HepG2 (cell line): Measurements from ENCODE around the gene TRAPPC12. TPM values are rescaled to one million over a fixed set of nuclear protein-coding genes. Genes with fewer than 3 reads are reported as not detected.
A peak's percentile ranks its signal among the peaks of the same experiment; 100 is the strongest.

Experiments
- CREB1 ChIP-seq, 2 experiments: fragments of 450-650 bp in 1 of 2; IDR thresholded peaks; 2 replicates each; pipeline ENCODE4 v1.6.1; 2016 to 2017; ENCODE audit warnings: control low read depth in 1 of 2, mild to moderate bottlenecking in 1 of 2, missing compliant biosample characterization in 1 of 2, missing genetic modification characterization in 1 of 2
- DRAP1 ChIP-seq: IDR thresholded peaks from 2 replicates; pipeline ENCODE4 v1.6.1; 2016; ENCODE audit warnings: missing genetic modification reagents, missing compliant biosample characterization
- FOSL1 ChIP-seq: sonication (generic); formaldehyde crosslinking; IDR thresholded peaks from 2 replicates; pipeline ENCODE4 v1.9.0; 2021; ENCODE audit warnings: missing genetic modification reagents, borderline replicate concordance
- KDM1A ChIP-seq: IDR thresholded peaks from 2 replicates; pipeline ENCODE4 v1.6.1; 2016; ENCODE audit warnings: missing compliant biosample characterization
- KLF6 ChIP-seq: IDR thresholded peaks from 2 replicates; pipeline ENCODE4 v1.8.0; 2016; ENCODE audit warnings: missing biosample characterization, missing genetic modification reagents
- MAFG ChIP-seq: sonication (generic); formaldehyde crosslinking; IDR thresholded peaks from 2 replicates; pipeline ENCODE4 v1.5.1; 2020; ENCODE audit warnings: mild to moderate bottlenecking, missing genetic modification reagents
- TEAD3 ChIP-seq: optimal IDR thresholded peaks from 2 replicates; pipeline ENCODE3; 2016; ENCODE audit warnings: borderline replicate concordance
- U2AF1 ChIP-seq: fragments of 200-400 bp; formaldehyde crosslinking; optimal IDR thresholded peaks from 2 replicates; pipeline ENCODE3; 2017; ENCODE audit warnings: mild to moderate bottlenecking, low read depth, low read length
- ZBTB46 ChIP-seq: sonication (generic); formaldehyde crosslinking; IDR thresholded peaks from 2 replicates; pipeline ENCODE4 v1.4.0; 2020; ENCODE audit warnings: mild to moderate bottlenecking, missing genetic modification reagents, borderline replicate concordance
- ZFP36L1 ChIP-seq: sonication (generic); formaldehyde crosslinking; IDR thresholded peaks from 2 replicates; pipeline ENCODE4 v1.8.0; 2022; ENCODE audit warnings: mild to moderate bottlenecking, missing genetic modification reagents, moderate library complexity
- ZFP36L2 ChIP-seq: sonication (generic); formaldehyde crosslinking; IDR thresholded peaks from 2 replicates; pipeline ENCODE4 v1.4.0; 2020; ENCODE audit warnings: missing genetic modification reagents
- ZNF260 ChIP-seq: sonication (generic); formaldehyde crosslinking; IDR thresholded peaks from 2 replicates; pipeline ENCODE4 v1.4.0; 2020; ENCODE audit warnings: missing genetic modification reagents, low read depth, mild to moderate bottlenecking, borderline replicate concordance
- ZNF34 ChIP-seq: sonication (generic); formaldehyde crosslinking; IDR thresholded peaks from 2 replicates; pipeline ENCODE4 v1.4.0; 2020; ENCODE audit warnings: mild to moderate bottlenecking, missing genetic modification reagents, borderline replicate concordance
- ZNF605 ChIP-seq: sonication (generic); formaldehyde crosslinking; IDR thresholded peaks from 2 replicates; pipeline ENCODE4 v1.8.0; 2022; ENCODE audit warnings: mild to moderate bottlenecking, missing genetic modification reagents
- ZNF687 ChIP-seq: sonication (generic); formaldehyde crosslinking; IDR thresholded peaks from 2 replicates; pipeline ENCODE4 v1.5.1; 2020; ENCODE audit warnings: mild to moderate bottlenecking, missing genetic modification reagents, moderate library complexity
- ZNF773 ChIP-seq: sonication (generic); formaldehyde crosslinking; IDR thresholded peaks from 2 replicates; pipeline ENCODE4 v1.4.0; 2020; ENCODE audit warnings: missing genetic modification reagents, borderline replicate concordance
- polyA plus RNA-seq, 8 experiments: library from polyadenylated mRNA; depleted of rRNA in 3 of 8; stranded (reverse) in 7 of 8; unstranded in 1 of 8; fragments of >200 nt; fragmentation: Illumina TruSeq in 4 of 8; extraction: Trizol in 4 of 8; gene quantifications; 2 replicates each; pipeline versions ENCODE4 v1.2.1 to v1.2.3, GENCODE V29; 2011 to 2016; ENCODE audit warnings: low read depth in 4 of 8, missing spikeins in 1 of 8, mixed read lengths in 1 of 8; ENCODE audit not compliant: insufficient read depth in 1 of 8
- total RNA-seq, 5 experiments: library from RNA; depleted of rRNA; stranded (reverse); fragments of >200 nt; fragmentation: Illumina TruSeq; extraction: Trizol; gene quantifications; 2 replicates each; pipeline ENCODE4 v1.2.3, GENCODE V29; 2016; ENCODE audit warnings: low read depth in 1 of 5
- TF ChIP-seq, protein P1 (sequence below): sonication (generic); formaldehyde crosslinking; IDR thresholded peaks from 2 replicates; pipeline ENCODE4 v1.9.0; 2021; ENCODE audit warnings: missing genetic modification reagents, mild to moderate bottlenecking, borderline replicate concordance
- TF ChIP-seq, protein P2 (sequence below): sonication (generic); formaldehyde crosslinking; IDR thresholded peaks from 2 replicates; pipeline ENCODE4 v1.4.0; 2020; ENCODE audit warnings: missing genetic modification reagents, mild to moderate bottlenecking, borderline replicate concordance

TRAPPC12 gene
- total and polyA plus RNA-seq, 2 of the 13 experiments (the other 11 are each of a cell fraction or from before 2014, with no cell fraction given): 46.4 to 97.7 TPM

- TF ChIP-seq TEAD3 (CRISPR knock-in tag): peak; percentile 60
- no peak for TF ChIP-seq ZBTB46
- TF ChIP-seq ZNF34: no peak
- no peak for TF ChIP-seq ZNF605 (CRISPR knock-in tag)
- no peak for TF ChIP-seq FOSL1 (CRISPR knock-in tag)
- TF ChIP-seq ZFP36L2 (CRISPR knock-in tag): no peak
- no peak for TF ChIP-seq ZNF260 (CRISPR knock-in tag)
- TF ChIP-seq CREB1 (IDR thresholded peaks at IDR 0.05): no peak
- no peak for TF ChIP-seq CREB1 (CRISPR knock-in tag; IDR thresholded peaks at IDR 0.05)
- no peak for TF ChIP-seq KDM1A
- TF ChIP-seq DRAP1 (CRISPR knock-in tag): peak; percentile 19; the same call in 1 of the 2 replicates
- TF ChIP-seq, protein P1, sequence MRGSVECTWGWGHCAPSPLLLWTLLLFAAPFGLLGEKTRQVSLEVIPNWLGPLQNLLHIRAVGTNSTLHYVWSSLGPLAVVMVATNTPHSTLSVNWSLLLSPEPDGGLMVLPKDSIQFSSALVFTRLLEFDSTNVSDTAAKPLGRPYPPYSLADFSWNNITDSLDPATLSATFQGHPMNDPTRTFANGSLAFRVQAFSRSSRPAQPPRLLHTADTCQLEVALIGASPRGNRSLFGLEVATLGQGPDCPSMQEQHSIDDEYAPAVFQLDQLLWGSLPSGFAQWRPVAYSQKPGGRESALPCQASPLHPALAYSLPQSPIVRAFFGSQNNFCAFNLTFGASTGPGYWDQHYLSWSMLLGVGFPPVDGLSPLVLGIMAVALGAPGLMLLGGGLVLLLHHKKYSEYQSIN (CRISPR knock-in tag): no peak
- peak; percentile 40 for TF ChIP-seq ZNF687 (CRISPR knock-in tag)
- no peak for TF ChIP-seq U2AF1
- no peak for TF ChIP-seq KLF6 (CRISPR knock-in tag)
- TF ChIP-seq, protein P2, sequence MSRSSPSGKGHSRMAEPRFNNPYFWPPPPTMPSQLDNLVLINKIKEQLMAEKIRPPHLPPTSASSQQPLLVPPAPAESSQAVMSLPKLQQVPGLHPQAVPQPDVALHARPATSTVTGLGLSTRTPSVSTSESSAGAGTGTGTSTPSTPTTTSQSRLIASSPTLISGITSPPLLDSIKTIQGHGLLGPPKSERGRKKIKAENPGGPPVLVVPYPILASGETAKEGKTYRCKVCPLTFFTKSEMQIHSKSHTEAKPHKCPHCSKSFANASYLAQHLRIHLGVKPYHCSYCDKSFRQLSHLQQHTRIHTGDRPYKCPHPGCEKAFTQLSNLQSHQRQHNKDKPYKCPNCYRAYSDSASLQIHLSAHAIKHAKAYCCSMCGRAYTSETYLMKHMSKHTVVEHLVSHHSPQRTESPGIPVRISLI (CRISPR knock-in tag): peak; percentile 25; the same call in 1 of the 2 replicates
- no peak for TF ChIP-seq ZFP36L1 (CRISPR knock-in tag)
- no peak for TF ChIP-seq ZNF773 (CRISPR knock-in tag)
- TF ChIP-seq MAFG (CRISPR knock-in tag): no peak
These were observed 101.0 kb downstream of the TRAPPC12 start (continued) for GRCh38 chr2:3480352-3481010.
